ENCODE measurements around the gene GATAD1.
"Not testable (repeated sequence)": the region's sequence is repeated elsewhere in the genome, so short reads cannot be mapped to it uniquely, and the experiment has no call there.

Gene GATAD1

GRCh38 chr7:92447345-92448204 is at the start of gene GATAD1:
GATAD1 (plus strand) TSS chr7:92447482; CDS start chr7:92447730, 248 bp downstream.
- peak; percentile 75 for DNase-seq

GRCh38 chr7:92397542-92397941 is 49.7 kb upstream of the GATAD1 start:
- DNase-seq, result no peak

- DNase-seq, result no peak
Measured at GRCh38 chr7:92400013-92400412, 47.3 kb upstream of the GATAD1 start.

- DNase-seq, result no peak
Measured at GRCh38 chr7:92402920-92403759, 44.1 kb upstream of the GATAD1 start.

GRCh38 chr7:92403760-92404074 is 43.6 kb upstream of the GATAD1 start:
- no peak for DNase-seq

GRCh38 chr7:92404170-92404614 is 43.1 kb upstream of the GATAD1 start:
- no peak for DNase-seq

GRCh38 chr7:92409357-92409756 is 37.9 kb upstream of the GATAD1 start:
- DNase-seq, result no peak

- DNase-seq, result not testable (repeated sequence)
Measured at GRCh38 chr7:92410162-92410561, 37.1 kb upstream of the GATAD1 start.

- no peak for DNase-seq
Measured at GRCh38 chr7:92412745-92413144, 34.5 kb upstream of the GATAD1 start.

GRCh38 chr7:92413550-92413949 is 33.7 kb upstream of the GATAD1 start:
- no peak for DNase-seq

GRCh38 chr7:92415225-92415624 is 32.1 kb upstream of the GATAD1 start:
- DNase-seq, result no peak

- DNase-seq, result no peak
Measured at GRCh38 chr7:92417913-92418312, 29.4 kb upstream of the GATAD1 start.

GRCh38 chr7:92421676-92422435 is 25.4 kb upstream of the GATAD1 start:
- DNase-seq, result no peak

GRCh38 chr7:92422926-92423325 is 24.4 kb upstream of the GATAD1 start:
- no peak for DNase-seq

- no peak for DNase-seq
Measured at GRCh38 chr7:92423710-92424131, 23.6 kb upstream of the GATAD1 start.

- no peak for DNase-seq
Measured at GRCh38 chr7:92425311-92425947, 21.9 kb upstream of the GATAD1 start.

GRCh38 chr7:92427193-92427592 is 20.1 kb upstream of the GATAD1 start:
- DNase-seq, result no peak

GRCh38 chr7:92432299-92432946 is 14.9 kb upstream of the GATAD1 start:
- no peak for DNase-seq

- no peak for DNase-seq
Measured at GRCh38 chr7:92433019-92433418, 14.3 kb upstream of the GATAD1 start.

- DNase-seq, result no peak
Measured at GRCh38 chr7:92435542-92435941, 11.7 kb upstream of the GATAD1 start.

- DNase-seq, result no peak
Measured at GRCh38 chr7:92436612-92437445, 10.5 kb upstream of the GATAD1 start.

Data from GOT3 (cell line).